HG03039 (cell line): ENCODE results near the gene ZNF75A.

ENCODE experiments used
- ATAC-seq: cut with Tn5 transposase; IDR thresholded peaks from one replicate; pipeline ENCODE4 v1.9.1; 2021; ENCODE audit warnings: mild to moderate bottlenecking, moderate library complexity; ENCODE audit not compliant: unreplicated experiment

Gene ZNF75A

DNA sequence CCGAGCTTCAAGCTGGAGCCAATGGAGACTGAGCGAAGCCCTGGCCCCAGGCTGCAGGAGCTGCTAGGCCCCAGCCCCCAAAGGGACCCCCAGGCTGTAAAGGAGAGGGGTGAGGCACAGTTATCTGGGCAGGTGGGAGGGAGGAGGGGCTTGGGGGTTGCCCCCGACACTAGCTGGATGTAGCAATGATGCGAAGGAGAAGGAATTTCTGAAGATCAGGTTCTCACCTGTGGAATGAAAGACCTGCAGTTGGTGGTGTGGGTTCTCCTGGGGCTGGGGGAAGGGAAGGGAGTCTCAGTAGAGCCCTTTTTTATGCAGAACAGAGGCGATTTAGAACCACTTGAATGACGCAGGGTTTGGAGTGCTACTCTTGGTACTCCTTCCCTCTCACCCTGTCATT, 20.2 kb upstream of the ZNF75A start:
- ATAC-seq = no peak

DNA sequence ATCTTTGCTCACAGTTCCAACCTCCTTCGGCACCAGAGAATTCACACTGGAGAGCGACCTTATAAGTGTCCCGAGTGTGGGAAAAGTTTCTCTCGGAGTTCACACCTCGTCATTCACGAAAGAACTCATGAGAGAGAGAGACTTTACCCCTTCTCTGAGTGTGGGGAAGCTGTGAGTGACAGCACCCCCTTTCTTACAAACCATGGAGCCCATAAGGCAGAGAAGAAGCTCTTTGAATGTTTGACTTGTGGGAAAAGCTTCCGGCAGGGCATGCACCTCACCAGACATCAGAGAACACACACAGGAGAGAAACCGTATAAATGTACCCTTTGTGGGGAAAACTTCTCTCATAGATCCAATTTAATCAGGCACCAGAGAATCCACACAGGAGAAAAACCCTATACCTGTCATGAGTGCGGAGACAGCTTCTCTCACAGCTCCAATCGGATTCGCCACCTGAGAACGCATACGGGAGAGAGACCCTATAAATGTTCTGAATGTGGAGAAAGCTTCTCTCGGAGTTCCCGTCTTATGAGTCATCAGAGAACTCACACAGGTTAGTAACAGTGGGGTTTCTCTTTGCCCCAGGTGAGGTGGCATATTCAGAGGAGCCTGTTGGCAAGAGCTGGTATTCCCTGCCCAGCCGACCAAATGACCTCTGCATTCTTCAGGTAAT, 15.2 kb upstream of the ZNF75A start:
- no peak for ATAC-seq

DNA sequence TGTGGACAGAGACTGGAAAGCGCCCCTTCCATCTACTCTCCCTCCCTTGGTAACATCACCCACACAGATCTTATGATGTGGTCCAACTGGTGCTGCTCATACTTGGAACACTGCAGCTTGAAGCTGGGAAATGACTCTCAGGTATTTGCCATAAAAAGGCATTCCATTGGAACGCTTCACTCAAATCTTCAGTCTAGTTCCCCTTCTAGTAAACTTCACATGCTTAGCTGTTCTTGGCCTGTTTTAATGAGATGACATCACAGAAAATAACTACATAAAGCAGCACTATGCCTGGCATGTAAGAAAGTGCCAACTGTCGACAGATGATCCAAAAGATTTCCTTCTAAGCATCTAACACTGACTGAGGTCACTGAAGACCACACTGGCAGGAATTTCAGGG, 12.7 kb upstream of the ZNF75A start:
- no peak for ATAC-seq

DNA sequence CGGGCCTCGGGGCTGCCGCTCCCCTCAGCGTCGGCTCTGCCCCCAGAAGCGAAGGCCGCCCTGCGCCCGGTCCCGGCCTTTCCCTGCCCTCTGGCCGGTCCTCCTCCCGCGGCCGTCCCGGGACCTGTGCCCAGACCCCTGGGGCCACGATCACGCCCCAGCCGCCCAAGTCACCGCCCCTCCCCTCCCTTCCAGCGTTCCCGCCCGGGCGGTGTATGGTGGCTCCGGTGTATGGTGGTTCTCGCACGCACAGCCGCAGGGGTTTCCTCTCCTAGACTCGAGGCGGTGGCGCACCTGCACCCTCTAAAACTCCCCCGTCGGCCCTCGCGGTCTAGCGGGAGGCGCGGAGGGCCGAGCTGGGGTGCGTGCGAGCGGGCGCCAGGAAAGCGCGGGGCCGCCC, 10.1 kb upstream of the ZNF75A start:
- ATAC-seq = no peak

DNA sequence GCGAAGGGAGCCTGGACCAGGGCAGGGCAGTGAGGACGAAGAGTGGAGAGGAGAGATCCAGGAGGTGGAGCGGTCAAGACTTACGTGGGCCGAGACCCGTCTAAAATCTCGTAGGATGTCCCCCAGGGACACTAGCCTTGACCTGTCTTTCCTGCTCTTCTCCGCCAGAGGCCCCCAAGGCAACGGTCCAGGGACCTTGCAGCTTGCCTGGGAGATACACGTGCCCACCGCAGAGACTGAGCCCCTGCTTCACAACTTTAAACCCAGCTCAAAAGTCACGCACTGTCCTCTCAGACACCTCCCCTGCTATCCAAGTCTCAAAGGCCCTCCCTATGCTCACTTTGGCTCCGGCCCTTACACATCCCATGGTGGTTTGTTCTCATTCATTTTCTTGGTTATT, 9.5 kb upstream of the ZNF75A start:
- ATAC-seq = no peak

DNA sequence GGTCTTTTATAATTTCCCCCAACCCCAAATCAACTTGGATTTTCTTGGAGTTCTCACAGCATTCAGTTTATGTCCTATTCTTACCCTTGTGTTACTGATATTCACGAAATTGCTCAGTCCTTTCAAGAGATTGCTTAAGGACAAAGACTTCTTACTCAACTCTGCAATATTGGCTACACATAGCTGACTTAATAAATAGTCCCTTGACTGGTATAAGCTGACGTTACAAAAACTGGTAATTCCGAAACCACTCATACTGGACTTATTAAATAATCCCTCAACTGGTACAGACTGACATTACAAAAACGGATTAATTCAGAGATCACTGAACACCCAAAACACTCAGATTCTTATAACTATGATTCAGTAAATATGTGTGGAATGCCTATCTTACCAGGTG, 927 bp upstream of the ZNF75A start:
- ATAC-seq = no peak

DNA sequence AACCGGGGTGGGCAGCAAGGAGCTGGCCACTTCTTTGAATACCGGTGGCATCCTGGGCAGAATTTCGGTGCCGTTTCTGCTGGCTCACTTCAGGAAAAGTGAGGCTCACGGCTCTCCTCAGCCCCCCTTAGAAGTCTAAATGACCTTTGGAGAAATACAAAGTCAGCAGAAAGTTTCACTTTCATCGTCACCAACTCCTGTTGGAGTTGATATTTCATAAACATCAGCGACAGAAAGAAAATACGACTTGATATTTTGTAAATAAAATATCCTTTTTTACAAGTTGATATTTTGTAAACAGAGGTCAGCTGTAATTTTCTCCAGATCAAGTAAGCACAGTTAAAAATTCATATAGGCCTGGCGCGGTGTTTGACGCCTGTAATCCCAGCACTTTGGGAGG, 781 bp downstream of the ZNF75A start:
- ATAC-seq = no peak

DNA sequence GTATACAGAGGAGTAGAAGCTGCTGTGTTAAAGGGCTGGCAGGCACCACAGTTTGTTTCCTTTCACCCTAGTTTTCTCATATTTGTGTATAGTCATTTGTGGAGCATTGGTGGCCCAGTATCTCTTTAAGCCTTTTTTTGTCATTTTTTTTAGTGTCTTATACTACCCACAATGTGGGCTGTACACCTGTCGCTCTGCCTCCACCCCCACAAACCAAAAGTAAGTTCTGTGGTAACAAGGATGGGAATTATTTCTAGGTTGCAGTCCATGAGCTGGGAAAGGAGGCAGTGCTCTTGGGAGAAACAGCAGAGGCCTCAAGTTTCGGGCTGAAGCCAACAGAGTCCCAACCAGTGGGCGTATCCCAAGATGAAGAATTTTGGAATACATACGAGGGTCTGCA, 6.2 kb downstream of the ZNF75A start:
- ATAC-seq = no peak

DNA sequence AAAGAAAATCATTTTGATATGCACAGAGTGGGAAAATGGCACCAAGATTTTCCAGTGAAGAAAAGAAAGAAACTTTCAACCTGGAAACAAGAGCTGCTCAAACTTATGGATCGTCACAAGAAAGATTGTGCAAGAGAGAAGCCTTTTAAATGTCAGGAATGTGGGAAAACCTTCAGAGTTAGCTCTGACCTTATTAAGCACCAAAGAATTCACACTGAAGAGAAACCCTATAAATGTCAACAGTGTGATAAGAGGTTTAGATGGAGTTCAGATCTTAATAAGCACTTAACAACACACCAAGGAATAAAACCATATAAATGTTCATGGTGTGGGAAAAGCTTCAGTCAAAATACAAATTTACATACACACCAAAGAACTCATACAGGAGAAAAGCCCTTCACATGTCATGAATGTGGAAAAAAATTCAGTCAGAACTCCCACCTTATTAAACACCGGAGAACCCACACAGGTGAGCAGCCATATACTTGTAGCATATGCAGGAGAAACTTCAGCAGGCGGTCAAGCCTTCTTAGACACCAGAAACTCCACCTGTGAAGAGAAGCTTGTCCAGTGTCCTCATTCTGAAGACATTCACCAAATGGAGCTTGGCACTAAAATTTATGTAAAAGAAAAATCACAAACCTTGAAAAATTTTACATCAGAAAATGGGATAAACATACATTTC, 12.2 kb downstream of the ZNF75A start:
- no peak for ATAC-seq

DNA sequence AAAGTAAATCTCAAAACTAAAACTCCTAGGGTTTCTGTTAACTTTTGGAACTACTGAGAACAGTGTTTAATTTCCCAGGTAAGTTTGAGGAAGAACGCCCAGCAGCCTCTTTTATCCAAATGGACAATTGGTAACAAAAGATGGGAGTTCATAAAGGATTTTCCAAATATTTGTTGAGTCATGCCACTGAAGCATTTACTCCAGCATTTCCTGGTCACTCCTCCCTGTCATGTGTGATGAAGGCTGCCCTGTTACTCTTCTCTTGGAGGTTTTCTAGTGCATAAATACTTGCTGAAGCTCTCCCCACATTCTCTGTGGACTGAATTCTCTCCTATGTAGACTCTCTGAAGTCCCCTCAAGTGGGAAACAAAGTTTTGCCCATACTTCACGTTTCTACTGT, 16.5 kb downstream of the ZNF75A start:
- ATAC-seq = no peak

DNA sequence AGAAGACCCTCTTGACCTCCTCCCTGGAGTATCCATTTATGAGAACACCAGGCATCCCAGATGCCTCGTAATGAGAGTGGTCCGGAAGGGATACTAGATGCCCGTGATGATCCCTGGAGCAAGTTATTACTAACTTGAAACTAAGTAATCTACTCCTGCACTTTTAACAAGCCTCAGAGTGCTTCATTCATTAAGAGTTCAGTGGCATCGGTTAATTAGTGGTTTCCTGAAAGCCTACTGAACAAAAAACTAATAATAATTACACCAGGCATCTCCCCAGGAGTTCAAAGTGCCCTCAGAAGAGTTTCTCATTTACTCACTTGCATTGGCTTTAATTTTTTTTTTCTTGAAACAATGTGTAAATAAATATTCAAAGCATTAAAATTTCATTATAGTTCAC, 22.2 kb downstream of the ZNF75A start:
- no peak for ATAC-seq

DNA sequence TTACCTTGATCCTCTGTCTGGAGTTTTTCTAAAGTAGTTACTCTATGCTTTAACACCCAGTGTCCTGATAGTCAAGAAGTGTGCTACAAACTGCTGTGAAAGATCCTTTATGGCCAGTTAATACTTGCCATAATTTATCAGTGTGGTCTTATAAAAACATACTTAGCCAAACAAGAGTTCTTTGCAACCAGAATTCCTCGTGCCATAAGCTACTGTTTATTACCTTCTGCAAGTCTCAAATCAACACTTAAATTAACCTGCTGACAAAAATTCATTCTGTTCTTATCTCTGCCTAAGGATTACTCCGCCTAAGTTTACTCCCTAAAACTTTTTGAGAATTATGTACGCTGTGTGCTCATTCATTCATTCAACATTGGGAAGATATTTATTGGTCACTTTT, 22.8 kb downstream of the ZNF75A start:
- no peak for ATAC-seq

DNA sequence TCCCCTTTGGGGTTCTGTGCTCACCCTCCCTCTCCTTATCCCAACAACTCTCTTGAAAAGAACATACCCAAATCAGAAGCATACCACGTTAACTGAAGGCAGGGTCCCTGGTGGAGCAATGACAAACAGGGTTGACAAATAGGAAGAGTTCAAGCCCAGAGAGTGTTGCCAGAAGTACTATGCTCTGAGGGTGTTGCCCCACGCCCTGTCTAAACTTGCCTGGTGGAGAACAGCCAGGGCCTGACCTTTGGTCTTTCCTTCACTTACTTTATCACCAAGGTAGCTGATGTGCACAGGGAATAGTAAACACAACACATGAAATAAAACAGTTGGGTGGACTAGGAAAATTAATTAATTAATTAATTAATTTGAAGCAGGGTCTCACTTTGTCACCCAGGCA, 23.3 kb downstream of the ZNF75A start:
- no peak for ATAC-seq

DNA sequence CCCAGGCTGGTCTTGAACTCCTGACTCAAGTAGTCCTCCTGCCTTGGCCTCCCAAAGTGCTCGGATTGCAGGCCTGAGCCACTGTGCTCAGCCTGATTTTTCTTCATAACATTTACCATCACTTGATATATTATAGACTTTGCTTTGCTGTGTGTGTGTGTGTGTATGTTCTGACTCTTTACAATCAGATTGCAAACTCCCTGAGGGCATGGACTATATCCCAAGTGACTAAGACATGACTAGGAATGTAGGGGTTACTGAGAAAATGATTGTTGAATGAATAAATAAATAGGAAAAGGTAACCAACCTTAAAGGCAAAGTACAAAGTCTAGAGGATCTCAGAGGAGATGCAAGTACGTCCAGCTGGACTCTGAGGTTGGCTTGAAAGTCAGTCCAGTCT, 40.7 kb downstream of the ZNF75A start:
- ATAC-seq = no peak

DNA sequence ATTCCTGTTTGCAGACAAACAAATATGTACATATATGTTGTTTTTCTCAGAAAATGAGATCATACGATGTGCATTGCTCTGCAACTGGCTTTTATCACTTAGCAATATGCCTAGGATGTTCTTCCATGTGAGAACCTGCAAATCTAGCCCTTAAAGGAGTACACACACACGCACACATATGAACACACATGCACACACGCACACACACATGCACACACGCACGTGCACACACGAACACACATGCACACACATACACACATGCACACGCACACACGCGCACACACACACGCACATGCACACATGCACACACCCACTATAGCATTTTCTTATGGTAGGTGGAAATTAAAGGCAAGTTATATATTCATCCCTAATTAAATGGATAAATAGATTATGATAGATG, 42.3 kb downstream of the ZNF75A start:
- ATAC-seq = no peak

DNA sequence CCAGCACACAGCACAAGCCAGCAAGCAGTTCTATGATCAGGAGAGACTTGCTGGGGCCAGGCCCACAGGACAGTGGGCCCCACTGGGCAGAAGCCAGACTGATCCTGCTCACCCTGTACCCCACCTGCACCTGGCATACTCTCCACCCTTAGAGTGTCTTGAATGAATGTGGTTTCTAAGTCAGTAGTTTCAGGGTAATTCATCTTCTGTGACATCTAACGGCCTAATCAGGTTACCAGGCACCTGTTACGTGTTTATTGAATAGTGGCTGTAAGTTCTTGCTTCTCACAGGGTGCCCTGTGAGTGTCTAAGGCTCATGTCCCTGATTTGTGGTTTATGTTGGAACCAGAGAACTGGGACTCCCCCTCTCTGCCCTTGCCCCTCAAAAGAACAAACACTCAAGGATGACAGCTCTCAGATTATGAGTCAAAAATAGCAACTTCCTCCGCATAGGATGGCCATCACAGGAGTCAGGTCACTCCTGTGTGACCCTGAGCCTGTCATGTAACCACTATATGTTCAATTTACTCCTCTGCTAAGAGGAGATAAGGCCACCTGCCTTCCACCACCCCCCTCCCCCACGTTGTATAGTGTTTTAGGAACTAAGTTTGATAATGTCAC, 43.4 kb downstream of the ZNF75A start:
- no peak for ATAC-seq

DNA sequence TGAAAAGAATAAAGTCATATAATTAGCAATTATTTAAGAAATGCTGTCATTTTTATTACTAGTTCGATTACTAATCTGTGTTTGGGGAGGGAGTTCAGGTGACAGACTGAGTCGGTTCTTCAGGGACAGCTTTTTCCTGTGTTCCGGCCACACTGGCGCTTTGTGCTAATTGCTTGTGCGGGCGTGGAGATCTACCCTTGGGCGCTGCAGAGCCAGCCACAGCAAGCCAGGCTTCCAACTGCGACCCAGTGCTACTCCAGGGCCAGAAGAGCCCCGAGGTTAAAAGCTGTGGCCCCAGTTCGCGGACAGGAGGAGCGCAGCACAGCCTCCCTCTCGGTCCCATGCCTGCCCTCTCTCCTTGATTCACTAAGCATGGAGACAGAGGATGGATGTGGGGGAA, 43.9 kb downstream of the ZNF75A start:
- ATAC-seq = no peak

DNA sequence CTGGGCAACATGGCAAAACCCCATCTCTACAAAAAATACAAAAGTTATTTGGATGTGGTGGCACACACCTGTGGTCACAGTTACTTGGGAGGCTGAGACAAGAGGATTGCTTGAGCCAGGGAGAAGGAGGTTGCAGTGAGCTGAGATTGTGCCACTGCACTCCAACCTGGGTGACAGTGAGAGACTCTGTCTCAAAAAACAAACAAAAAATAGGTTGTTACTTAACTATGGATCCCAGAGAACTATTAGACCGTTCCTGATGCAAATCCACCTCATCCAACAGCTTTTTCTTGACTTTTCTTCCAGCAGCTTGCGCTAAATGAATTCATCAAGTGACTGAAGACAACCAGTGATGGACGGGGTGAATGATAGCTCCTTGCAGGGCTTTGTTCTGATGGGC, 50.3 kb downstream of the ZNF75A start, which contains the start of gene OR2C1:
TSS of gene OR2C1 (plus strand) at position 301 of the 400 bp plus-strand sequence. CDS start at position 353, 52 bp downstream.
- no peak for ATAC-seq

DNA sequence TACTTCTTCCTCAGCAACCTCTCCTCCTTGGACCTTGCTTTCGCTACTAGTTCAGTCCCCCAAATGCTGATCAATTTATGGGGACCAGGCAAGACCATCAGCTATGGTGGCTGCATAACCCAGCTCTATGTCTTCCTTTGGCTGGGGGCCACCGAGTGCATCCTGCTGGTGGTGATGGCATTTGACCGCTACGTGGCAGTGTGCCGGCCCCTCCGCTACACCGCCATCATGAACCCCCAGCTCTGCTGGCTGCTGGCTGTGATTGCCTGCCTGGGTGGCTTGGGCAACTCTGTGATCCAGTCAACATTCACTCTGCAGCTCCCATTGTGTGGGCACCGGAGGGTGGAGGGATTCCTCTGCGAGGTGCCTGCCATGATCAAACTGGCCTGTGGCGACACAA, 50.8 kb downstream of the ZNF75A start:
- no peak for ATAC-seq

DNA sequence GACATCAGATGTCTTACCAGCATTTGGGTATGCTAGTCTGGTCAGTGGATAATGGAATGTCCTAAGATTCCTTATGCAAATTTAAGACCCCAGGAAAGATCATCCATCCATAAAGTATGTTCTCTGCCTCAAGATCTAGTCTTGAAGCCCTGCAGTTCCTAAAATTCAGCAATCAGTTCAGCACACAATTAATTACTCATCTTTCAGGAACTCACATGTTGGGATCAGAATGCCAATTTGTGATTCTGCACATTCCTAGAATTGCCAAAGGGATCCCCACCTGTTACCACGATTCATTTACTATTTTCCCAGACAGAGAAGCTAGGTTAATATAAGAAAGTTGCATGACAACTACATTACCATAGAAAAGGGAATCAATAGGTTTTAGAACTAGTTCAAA, 53.6 kb downstream of the ZNF75A start:
- ATAC-seq = no peak

DNA sequence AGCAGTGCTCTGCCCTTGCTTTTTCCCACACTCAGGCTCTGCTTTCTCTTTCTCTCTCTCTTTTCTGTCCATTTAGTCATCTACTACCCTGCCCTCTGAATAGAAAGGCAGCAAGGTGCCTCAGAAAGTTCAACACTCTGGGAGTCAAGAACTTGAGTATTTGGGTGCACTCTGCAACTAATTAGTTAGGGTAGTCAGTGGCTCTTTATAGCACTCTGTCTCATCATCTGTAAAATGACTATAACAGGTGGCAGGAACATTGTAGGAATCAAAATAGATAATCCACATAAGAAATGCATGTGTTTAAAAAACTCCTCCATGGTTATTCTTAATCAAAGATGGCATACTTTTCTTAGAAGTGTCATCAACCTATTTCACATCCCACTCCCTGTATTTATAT, 57.6 kb downstream of the ZNF75A start:
- ATAC-seq = no peak

DNA sequence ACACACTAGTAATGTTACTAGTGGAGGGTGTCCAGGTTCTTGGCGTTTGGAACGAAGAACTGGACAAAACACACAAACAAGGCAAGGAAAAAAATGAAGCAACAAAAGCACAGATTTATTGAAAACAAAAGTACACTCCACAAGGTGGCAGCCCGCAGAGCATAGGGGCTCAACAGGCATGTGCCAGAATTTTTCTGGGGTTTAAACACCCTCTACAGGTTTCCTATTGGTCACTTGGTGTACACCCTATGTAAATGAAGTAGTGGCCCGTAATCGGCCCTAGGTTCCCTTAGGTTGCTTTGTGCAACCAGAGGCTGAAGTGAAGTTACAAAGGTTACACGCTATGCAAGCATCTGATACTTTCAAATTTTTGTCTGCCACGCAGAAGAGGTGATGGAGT, 58.5 kb downstream of the ZNF75A start:
- ATAC-seq = no peak
